H54 (cell line): Measurements from ENCODE around the gene IL22RA1.

Experiments
- DNase-seq: peaks from one replicate; pipeline ENCODE4 v3.0.0; 2011; ENCODE audit warnings: low spot score, mixed read lengths; ENCODE audit not compliant: insufficient read length
- FAIRE-seq: peaks from 3 replicates; lab custom pipeline; 2011; peaks lifted over from hg19 to GRCh38; lab: Jason Lieb, UNC
- POLR2A ChIP-seq: IDR thresholded peaks from 2 replicates; pipeline ENCODE4 v1.6.1; 2011; ENCODE audit warnings: low read depth, mild to moderate bottlenecking, low read length

IL22RA1 gene

DNA sequence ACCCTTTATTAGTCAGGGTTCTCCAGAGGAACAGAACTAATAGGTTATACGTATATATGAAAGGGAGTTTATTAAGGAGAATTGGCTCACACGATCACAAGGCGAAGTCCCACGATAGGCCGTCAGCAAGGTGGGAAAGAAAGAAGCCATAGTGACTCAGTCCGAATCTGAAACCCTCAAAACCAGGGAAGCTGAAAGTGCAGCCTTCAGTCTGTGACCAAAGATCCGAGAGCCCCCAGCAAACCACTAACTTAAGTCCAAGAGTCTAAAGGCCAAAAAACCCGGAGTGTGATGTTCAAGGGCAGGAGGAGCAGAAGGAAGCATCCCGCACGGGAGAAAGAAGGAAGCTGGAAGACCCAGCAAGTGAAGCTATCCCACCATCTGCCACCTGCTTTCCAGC, 34.2 kb upstream of the IL22RA1 start:
- no peak for TF ChIP-seq POLR2A
- no peak for FAIRE-seq
- no peak for DNase-seq

DNA sequence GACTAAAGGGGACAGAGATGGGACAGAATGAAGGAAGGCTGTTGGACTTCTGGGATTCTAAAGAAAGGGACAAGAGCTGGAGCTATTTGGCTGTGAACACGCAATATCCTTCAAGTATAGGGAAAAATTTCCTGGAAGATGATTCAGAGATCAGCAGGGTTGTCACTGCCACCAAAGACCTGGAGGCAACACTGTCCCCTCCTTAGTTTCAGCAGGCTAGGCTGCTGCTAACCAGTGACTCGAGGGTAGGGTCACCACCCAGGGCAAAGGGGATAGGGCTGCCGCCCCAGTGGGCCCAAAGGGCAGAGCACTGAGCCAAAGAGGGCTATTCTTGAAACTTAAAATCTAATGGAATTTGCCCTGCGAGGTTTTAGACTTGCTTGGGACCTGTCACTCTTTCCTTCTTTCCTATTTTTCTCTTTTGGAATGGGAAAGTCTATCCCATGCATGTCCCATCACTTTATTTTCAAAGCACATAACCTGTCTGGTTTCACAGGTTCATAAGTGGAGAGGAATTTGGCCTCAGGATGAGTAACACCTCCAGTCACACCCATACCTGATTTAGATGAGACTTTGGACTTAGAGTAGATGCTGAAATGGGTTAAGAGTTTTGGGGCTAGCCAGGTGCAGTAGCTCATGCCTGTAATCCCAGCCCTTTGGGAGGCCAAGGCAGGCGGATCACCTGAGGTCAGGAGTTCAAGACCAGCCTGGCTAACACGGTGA, 32.3 kb upstream of the IL22RA1 start:
- no peak for TF ChIP-seq POLR2A
- DNase-seq: no peak
- FAIRE-seq: no peak

GRCh38 chr1:24173638-24174575, 31.0 kb upstream of the IL22RA1 start:
- TF ChIP-seq POLR2A: no peak
- FAIRE-seq (no peak), DNase-seq (no peak)

- DNase-seq: no peak
- no peak for FAIRE-seq
- no peak for TF ChIP-seq POLR2A
Measured at GRCh38 chr1:24172598-24172997, 29.7 kb upstream of the IL22RA1 start.

DNA sequence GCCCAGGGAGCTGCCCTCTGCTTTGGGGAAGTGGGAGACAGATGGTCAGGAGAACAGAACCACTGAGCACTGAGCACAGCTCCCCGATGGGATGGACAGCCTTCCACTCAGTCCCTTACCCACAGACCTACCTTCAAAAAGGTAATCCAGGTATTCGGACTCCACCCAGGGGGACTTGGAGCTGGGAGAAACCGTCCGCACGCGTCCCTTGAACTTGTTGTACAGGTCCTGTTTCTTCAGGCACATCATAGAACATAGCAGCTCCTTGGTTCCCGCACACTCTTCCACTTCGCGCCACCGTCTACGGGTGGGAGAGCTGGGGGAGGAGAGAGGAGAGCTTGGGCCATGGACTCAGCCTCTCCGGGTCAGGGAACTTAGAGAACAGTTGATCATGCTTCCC, 26.3 kb upstream of the IL22RA1 start:
- no peak for FAIRE-seq
- DNase-seq: no peak
- no peak for TF ChIP-seq POLR2A

DNA sequence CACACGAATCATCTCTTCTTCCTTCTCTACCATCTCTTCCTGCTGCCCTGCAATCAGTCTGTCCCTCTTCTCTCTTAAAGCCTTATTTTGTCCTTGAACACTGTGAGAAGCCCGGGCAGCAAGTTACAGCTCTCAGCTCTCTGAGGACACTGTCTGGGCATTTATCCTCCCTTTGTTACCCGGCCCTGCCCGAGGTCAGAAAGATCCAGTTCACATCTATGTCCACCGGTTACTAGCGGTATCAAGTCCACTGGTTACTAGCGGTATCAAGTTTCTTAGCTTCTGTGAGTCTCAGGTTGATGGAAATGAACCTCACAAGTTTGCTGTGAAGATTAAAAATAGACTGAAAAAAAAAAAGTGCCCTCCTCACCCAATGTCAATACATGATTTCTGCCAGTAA, 25.3 kb upstream of the IL22RA1 start:
- no peak for FAIRE-seq
- no peak for DNase-seq
- TF ChIP-seq POLR2A: no peak

DNA sequence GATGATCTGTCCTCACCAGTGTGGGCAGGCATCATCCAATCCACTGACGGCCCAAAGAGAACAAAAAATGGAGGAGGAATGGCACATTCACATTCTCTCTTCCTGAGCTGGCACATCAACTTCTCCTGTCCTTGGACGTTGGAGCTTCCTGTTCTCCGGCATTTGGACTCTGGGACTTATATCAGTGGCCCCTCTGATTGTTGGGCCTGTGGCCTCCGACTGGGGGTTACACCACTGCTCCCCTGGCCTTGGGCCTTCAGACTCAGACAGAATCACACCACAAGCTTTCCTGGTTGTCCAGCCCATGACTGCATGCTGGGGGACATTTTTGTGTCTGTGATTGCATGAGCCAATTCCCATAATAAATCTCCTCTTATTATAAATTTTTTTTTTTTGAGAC, 24.1 kb upstream of the IL22RA1 start:
- no peak for DNase-seq
- FAIRE-seq: no peak
- TF ChIP-seq POLR2A: no peak

DNA sequence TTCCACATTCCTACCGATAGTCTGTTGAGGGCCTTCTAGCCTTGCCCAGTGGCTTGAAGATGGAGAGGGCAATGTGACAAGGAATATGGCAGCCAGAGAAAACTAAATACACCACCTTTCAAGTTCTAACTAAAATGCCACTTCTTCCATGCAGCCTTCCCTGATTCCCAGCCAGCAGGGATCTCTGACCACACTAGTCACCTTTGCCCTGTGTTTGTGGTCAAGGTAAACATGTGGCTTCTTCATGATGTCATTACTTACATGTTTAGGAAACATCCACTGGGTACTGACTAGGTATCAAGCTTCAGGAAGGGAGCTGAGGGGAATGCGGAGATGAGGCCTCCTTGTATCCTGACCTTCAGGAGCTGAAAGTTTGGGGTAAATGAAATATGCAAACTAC, 22.6 kb upstream of the IL22RA1 start:
- TF ChIP-seq POLR2A: no peak
- DNase-seq (no peak), FAIRE-seq (no peak)

- FAIRE-seq: no peak
- DNase-seq: no peak
Measured at GRCh38 chr1:24164004-24164403, 21.1 kb upstream of the IL22RA1 start.

GRCh38 chr1:24162201-24162600, 19.3 kb upstream of the IL22RA1 start:
- TF ChIP-seq POLR2A: no peak

More at GRCh38 chr1:24164004-24164403, 21.1 kb upstream of the IL22RA1 start:
- TF ChIP-seq POLR2A: no peak

GRCh38 chr1:24161270-24161669, 18.3 kb upstream of the IL22RA1 start:
- DNase-seq (no peak), FAIRE-seq (no peak)
- TF ChIP-seq POLR2A: no peak

More at GRCh38 chr1:24162201-24162600, 19.3 kb upstream of the IL22RA1 start:
- FAIRE-seq (no peak), DNase-seq (no peak)

DNA sequence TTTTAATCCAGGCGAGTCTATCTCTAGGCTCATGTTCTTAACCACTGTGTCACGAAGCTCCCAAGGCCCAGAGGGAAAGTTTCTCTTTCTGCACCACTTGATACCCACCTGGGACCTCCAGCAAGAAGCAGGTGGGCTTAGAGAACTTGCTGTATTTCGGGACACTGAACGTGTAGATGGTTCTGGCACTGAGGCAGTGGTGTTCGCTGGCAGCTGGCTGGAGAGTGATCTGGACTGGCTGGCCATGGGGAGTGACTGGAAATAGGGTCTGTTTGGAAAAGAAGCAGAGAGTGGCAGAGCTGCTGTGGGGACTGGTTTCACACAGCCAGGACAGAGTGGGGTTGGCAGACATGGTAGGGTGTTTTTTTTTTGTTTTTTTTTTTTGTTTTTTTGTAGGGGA, 16.4 kb upstream of the IL22RA1 start:
- no peak for DNase-seq
- no peak for TF ChIP-seq POLR2A
- FAIRE-seq: no peak

- no peak for TF ChIP-seq POLR2A
- DNase-seq (peak; percentile 38), FAIRE-seq (no peak)
Measured at GRCh38 chr1:24157918-24158481, 15.1 kb upstream of the IL22RA1 start.

- no peak for FAIRE-seq
- no peak for TF ChIP-seq POLR2A
- no peak for DNase-seq
Measured at GRCh38 chr1:24156542-24157260, 13.8 kb upstream of the IL22RA1 start.
